GM12864 (cell line): ENCODE data around the gene NRG2.

Experiments
- DNase-seq: peaks from one replicate; pipeline ENCODE4 v3.0.0-alpha.2; 2011; ENCODE audit warnings: low read depth
- H3K4me3 ChIP-seq: 2 replicates; pipeline ENCODE4 v1.5.1; 2011; ENCODE audit warnings: mild to moderate bottlenecking, low read depth, low read length, control low read depth
- TF ChIP-seq, protein P1 (sequence below): IDR thresholded peaks from 2 replicates; pipeline ENCODE4 v1.5.1; 2011; ENCODE audit warnings: low read depth, mild to moderate bottlenecking, moderate library complexity, low read length, control low read depth, inconsistent platforms; ENCODE audit errors: missing control alignments

The NRG2 gene

DNA sequence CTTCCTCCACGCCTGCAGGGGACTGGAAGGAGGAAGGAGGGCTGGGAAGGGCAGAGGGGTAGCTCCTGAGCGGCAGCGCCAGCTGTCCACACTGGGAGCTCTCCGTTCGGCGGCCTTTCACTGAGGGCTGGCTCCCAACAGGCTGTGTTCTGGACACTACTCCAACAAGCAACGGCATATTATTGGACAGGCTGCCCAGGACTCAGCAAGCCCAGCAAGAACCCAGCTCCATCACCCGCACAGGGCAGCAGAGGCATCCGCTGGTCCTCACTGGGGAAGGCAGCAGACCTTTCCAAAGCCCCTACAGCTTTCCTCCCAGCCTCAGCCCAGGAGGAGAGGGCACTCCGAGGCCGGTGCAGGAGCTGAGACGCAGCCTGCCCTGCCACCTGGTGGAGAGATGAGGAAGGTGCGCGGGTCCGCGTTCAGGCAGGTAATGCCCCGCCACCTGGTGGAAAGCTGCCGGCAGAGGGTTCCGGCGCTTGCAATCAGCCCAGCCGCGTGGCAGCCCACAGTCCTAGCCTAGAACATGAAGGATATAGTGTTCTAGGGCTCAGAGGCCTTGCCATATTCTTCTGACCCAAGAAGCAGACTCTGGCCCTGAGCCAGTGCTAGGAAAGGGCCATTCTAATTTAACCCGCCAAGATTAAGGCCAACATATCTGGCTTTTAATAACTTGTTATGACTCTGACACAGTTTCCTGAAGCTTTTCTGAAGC lies 74.4 kb downstream of the NRG2 start:
- no peak overlapping the region for H3K4me3 ChIP-seq
- peak; percentile 40 for DNase-seq
- TF ChIP-seq, protein P1, sequence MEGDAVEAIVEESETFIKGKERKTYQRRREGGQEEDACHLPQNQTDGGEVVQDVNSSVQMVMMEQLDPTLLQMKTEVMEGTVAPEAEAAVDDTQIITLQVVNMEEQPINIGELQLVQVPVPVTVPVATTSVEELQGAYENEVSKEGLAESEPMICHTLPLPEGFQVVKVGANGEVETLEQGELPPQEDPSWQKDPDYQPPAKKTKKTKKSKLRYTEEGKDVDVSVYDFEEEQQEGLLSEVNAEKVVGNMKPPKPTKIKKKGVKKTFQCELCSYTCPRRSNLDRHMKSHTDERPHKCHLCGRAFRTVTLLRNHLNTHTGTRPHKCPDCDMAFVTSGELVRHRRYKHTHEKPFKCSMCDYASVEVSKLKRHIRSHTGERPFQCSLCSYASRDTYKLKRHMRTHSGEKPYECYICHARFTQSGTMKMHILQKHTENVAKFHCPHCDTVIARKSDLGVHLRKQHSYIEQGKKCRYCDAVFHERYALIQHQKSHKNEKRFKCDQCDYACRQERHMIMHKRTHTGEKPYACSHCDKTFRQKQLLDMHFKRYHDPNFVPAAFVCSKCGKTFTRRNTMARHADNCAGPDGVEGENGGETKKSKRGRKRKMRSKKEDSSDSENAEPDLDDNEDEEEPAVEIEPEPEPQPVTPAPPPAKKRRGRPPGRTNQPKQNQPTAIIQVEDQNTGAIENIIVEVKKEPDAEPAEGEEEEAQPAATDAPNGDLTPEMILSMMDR: peak; percentile 99

DNA sequence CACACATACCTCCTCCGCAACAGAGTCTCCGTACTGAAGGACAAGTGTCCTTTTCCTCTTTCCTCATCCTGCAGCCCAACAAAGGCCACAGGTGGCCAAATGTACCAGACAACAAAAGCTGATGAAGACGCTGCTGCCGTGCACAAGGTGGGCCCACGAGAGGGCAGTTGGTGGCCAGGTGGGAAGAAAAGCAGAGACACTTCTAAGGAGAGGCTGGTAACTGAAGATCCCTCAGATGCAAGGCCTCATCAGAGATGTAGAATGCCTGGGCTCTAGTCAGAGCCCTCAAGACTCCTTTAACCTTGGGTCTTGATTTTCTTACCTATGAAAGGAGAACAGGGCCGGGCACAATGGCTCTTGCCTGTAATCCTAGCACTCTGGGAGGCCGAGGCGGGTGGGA lies 75.7 kb downstream of the NRG2 start:
- no peak for DNase-seq
- TF ChIP-seq, protein P1: no peak
- H3K4me3 ChIP-seq: no peak overlapping the region

DNA sequence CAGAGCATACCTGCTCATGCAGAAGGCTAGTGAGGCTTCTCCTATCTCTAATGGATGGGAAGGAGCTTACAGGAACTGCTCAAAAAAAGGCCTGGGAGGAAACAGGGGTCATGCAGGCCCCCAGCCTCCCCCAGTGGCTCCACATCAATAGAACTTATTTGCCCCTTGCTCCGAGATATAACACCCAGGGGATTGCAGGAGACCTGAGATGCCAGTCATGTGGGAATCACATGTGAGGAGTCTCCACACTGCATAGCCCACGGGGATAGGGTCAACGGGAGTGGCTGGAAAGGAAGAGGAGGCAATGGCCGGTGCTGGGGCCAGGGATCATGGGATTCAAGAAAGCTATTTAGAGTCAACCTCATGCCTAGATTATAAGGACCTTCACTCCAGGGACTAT lies 76.2 kb downstream of the NRG2 start:
- no peak for DNase-seq
- TF ChIP-seq, protein P1: no peak

DNA sequence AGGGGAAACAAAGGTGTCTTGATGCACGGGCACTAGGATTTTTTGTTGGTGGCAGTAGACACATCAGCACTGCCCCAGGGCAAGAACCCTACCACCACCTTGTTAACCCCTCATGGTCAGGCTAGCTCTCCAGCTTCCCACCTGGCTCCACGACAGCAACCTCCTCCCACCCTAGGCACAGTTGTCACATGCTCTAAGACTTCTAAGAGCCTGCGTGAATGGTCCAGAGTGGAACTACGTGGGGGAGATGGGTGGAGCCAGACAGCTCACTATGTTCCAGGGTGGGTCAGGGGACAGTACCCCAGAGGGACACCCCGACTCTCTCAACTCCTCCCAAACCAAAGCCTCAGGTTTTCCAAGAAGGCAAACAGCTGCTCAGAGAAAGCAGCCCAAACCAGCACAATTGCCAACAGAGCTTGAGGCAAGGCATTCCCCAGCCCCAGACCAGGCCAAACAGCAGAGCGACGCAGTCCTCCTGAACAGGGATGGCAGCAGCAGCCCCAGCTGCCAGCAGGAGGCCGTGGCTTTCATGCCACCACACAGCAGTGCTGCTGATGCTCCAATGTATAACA lies 78.0 kb downstream of the NRG2 start:
- DNase-seq: no peak
- no peak overlapping the region for H3K4me3 ChIP-seq
- TF ChIP-seq, protein P1: no peak

More for the DNA sequence above, 76.2 kb downstream of the NRG2 start:
- H3K4me3 ChIP-seq: no peak overlapping the region

DNA sequence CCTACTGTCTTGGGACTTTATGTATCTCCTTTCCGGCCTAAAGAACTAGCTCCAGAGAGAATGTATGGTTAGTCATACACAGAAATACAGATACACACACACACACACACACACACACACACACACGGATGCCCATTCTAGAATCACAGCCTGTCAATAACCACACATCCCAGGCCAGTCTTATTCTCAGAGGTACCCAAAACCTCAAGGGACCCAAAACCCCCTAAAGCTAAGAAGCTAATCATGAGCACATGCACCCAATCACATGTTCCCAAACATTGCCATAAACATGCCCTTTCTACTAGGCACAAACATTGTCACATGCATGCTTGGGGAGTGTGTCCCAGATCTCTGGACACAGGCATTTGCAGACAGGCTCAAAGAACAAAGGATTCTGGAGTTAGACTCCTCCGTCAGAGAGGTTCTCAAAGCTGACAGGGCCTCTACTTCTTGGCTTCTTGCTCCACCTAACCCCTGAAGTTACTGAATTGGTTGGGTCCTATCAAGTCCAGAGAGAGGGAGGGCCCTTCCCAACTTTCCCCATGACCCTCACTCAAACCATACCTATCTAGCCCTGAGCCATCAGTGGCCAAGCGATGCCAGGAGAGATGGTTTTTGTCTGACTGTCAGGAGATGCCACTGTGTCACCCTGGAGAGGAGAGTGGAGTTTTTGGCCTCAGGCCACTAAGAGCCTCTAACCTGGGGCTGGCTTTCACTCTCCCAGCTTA lies 78.7 kb downstream of the NRG2 start:
- H3K4me3 ChIP-seq: no peak overlapping the region
- TF ChIP-seq, protein P1: no peak
- no peak for DNase-seq

DNA sequence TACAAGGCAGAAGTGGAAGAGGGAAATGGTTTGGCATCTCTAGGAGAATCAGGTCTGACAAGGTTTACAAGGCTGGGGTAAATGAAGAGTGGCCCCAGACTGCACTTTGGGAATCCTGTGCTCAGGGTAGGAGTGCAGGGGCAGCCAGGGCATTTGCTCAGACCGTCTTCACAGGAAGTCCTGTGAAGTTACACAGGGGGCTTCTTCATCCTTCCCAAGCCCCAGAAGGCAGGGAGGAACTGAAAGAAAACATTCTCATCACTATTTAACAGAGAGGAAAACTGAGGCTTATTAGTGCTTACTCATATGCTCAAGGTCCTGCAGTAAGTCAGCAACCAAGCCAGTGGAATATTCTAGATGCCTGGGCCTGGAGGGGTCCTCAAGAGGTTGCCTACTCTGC lies 80.7 kb downstream of the NRG2 start:
- no peak for DNase-seq
- TF ChIP-seq, protein P1: no peak
- no peak overlapping the region for H3K4me3 ChIP-seq
